ENCODE data around the gene MPHOSPH6.

DNA sequence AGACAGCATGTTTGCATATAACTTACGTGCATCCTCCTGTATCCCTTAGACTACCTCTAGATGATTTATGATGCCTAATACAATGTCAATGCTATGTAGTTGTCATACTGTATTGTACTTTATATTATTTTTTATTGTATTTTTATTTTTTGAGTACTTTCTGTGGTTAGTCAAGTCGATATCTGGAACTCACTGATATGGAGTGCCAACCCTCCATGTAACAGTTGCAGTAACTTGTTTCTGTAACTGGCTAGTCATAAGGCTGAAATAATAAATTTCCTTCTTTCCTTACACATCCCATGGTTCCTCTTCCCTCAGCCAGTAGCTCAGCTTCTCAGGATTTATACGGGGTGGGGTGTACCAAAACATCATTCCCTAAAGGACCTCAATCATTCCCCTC lies 23.5 kb downstream of the MPHOSPH6 start:
- TF ChIP-seq, protein P1, sequence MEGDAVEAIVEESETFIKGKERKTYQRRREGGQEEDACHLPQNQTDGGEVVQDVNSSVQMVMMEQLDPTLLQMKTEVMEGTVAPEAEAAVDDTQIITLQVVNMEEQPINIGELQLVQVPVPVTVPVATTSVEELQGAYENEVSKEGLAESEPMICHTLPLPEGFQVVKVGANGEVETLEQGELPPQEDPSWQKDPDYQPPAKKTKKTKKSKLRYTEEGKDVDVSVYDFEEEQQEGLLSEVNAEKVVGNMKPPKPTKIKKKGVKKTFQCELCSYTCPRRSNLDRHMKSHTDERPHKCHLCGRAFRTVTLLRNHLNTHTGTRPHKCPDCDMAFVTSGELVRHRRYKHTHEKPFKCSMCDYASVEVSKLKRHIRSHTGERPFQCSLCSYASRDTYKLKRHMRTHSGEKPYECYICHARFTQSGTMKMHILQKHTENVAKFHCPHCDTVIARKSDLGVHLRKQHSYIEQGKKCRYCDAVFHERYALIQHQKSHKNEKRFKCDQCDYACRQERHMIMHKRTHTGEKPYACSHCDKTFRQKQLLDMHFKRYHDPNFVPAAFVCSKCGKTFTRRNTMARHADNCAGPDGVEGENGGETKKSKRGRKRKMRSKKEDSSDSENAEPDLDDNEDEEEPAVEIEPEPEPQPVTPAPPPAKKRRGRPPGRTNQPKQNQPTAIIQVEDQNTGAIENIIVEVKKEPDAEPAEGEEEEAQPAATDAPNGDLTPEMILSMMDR (IDR thresholded peaks at IDR 0.05; ENCODE audit: insufficient read depth, low read length): no peak
- TF ChIP-seq POLR2AphosphoS5 (IDR thresholded peaks at IDR 0.05; ENCODE audit: low read depth) (no peak), GABPA (IDR thresholded peaks at IDR 0.05; ENCODE audit: low read depth) (no peak), SPI1 (IDR thresholded peaks at IDR 0.05; ENCODE audit: borderline replicate concordance, low read depth) (no peak)
- TF ChIP-seq, protein P2, sequence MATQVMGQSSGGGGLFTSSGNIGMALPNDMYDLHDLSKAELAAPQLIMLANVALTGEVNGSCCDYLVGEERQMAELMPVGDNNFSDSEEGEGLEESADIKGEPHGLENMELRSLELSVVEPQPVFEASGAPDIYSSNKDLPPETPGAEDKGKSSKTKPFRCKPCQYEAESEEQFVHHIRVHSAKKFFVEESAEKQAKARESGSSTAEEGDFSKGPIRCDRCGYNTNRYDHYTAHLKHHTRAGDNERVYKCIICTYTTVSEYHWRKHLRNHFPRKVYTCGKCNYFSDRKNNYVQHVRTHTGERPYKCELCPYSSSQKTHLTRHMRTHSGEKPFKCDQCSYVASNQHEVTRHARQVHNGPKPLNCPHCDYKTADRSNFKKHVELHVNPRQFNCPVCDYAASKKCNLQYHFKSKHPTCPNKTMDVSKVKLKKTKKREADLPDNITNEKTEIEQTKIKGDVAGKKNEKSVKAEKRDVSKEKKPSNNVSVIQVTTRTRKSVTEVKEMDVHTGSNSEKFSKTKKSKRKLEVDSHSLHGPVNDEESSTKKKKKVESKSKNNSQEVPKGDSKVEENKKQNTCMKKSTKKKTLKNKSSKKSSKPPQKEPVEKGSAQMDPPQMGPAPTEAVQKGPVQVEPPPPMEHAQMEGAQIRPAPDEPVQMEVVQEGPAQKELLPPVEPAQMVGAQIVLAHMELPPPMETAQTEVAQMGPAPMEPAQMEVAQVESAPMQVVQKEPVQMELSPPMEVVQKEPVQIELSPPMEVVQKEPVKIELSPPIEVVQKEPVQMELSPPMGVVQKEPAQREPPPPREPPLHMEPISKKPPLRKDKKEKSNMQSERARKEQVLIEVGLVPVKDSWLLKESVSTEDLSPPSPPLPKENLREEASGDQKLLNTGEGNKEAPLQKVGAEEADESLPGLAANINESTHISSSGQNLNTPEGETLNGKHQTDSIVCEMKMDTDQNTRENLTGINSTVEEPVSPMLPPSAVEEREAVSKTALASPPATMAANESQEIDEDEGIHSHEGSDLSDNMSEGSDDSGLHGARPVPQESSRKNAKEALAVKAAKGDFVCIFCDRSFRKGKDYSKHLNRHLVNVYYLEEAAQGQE (IDR thresholded peaks at IDR 0.05; ENCODE audit: insufficient replicate concordance, low read depth): no peak

All from HL-60 (cell line).